K562 (cell line): ENCODE measurements around the gene INHBC. TPM values are rescaled to one million over a fixed set of nuclear protein-coding genes. Genes with fewer than 3 reads are reported as not detected.

Source experiments
- CREB1 ChIP-seq, 2 experiments: sonication (generic) in 1 of 2; formaldehyde crosslinking in 1 of 2; IDR thresholded peaks; 2 replicates each; pipeline versions ENCODE4 v1.6.1 to v1.8.0; 2012 to 2022; ENCODE audit warnings: inconsistent platforms in 1 of 2, mild to moderate bottlenecking in 1 of 2, missing genetic modification reagents in 1 of 2, moderate library complexity in 1 of 2
- CXXC5 ChIP-seq: fragments of 250-450 bp; sonication (Bioruptor Pico); IDR thresholded peaks from 2 replicates; pipeline ENCODE4 v1.8.0; 2022; ENCODE audit warnings: inconsistent platforms, mild to moderate bottlenecking, moderate library complexity
- DPF2 ChIP-seq: fragments of 450-650 bp; IDR thresholded peaks from 2 replicates; pipeline ENCODE4 v1.6.1; 2016
- HDAC2 ChIP-seq: fragments of 450-650 bp; IDR thresholded peaks from 2 replicates; pipeline ENCODE4 v1.6.1; 2016; ENCODE audit warnings: mild to moderate bottlenecking
- HMGN3 ChIP-seq: IDR thresholded peaks from 2 replicates; pipeline ENCODE4 v1.6.1; 2011; ENCODE audit warnings: borderline replicate concordance, low read depth, mild to moderate bottlenecking, mixed read lengths, low read length; ENCODE audit not compliant: insufficient read length; ENCODE audit errors: extremely low read depth
- MAFK ChIP-seq: IDR thresholded peaks from 2 replicates; pipeline ENCODE4 v1.6.1; 2011; ENCODE audit warnings: low read length, improper control_type of control experiment
- NEUROD1 ChIP-seq: fragments of 150-350 bp; IDR thresholded peaks from 2 replicates; pipeline ENCODE4 v1.6.1; 2014; ENCODE audit warnings: borderline replicate concordance, low read length, low read depth; ENCODE audit not compliant: partially characterized antibody
- PHB ChIP-seq: fragments of 250-450 bp; sonication (Bioruptor Pico); IDR thresholded peaks from 2 replicates; pipeline ENCODE4 v1.5.0; 2021
- SAP30 ChIP-seq: fragments of 200-600 bp; sonication (generic); IDR thresholded peaks from 2 replicates; pipeline ENCODE4 v1.6.1; 2012; ENCODE audit warnings: borderline replicate concordance, low read depth, mild to moderate bottlenecking, moderate library complexity, low read length, control low read depth, inconsistent platforms; ENCODE audit not compliant: insufficient read depth, poor library complexity, severe bottlenecking
- SMAD3 ChIP-seq: fragments of 450-650 bp; formaldehyde crosslinking; conservative IDR thresholded peaks from 2 replicates; pipeline ENCODE4 v1.4.0; 2020; ENCODE audit warnings: mild to moderate bottlenecking
- SMARCA4 ChIP-seq: fragments of 450-650 bp; IDR thresholded peaks from 2 replicates; pipeline ENCODE4 v1.6.1; 2016
- SMARCB1 ChIP-seq: IDR thresholded peaks from 2 replicates; pipeline ENCODE4 v1.6.1; 2011; ENCODE audit warnings: improper control_type of control experiment, low read depth; ENCODE audit not compliant: insufficient read length
- SNIP1 ChIP-seq: fragments of 450-650 bp; IDR thresholded peaks from 2 replicates; pipeline ENCODE4 v1.7.1; 2017; ENCODE audit warnings: low read depth, mild to moderate bottlenecking
- SUPT5H ChIP-seq: fragments of 450-650 bp; IDR thresholded peaks from 2 replicates; pipeline ENCODE4 v1.6.1; 2016
- TCFL5 ChIP-seq: fragments of 250-450 bp; sonication (Bioruptor Pico); conservative IDR thresholded peaks from 2 replicates; pipeline ENCODE4 v1.6.1; 2021; ENCODE audit warnings: mild to moderate bottlenecking, moderate library complexity, matching md5 sums
- TRIM24 ChIP-seq, 2 experiments: fragments of 450-650 bp; IDR thresholded peaks; 2 replicates each; pipeline ENCODE4 v1.6.1; 2016
- TRIM28 ChIP-seq: fragments of 450-650 bp; IDR thresholded peaks from 2 replicates; pipeline ENCODE4 v1.6.1; 2017
- XRCC5 ChIP-seq: fragments of 200-400 bp; formaldehyde crosslinking; IDR thresholded peaks from 2 replicates; pipeline ENCODE4 v1.6.1; 2017; ENCODE audit warnings: low read depth, mild to moderate bottlenecking, low read length
- ZC3H8 ChIP-seq: fragments of 450-650 bp; IDR thresholded peaks from 2 replicates; pipeline ENCODE4 v1.6.1; 2017
- ZEB2 ChIP-seq: fragments of 450-650 bp; IDR thresholded peaks from 2 replicates; pipeline ENCODE4 v1.6.1; 2016
- ZNF431 ChIP-seq: sonication (generic); formaldehyde crosslinking; IDR thresholded peaks from 2 replicates; pipeline ENCODE4 v1.8.0; 2022; ENCODE audit warnings: mild to moderate bottlenecking, missing genetic modification reagents
- ZNF511 ChIP-seq: sonication (generic); formaldehyde crosslinking; IDR thresholded peaks from 2 replicates; pipeline ENCODE4 v1.8.0; 2022; ENCODE audit warnings: mild to moderate bottlenecking, missing genetic modification reagents
- ZNF778 ChIP-seq: fragments of 450-650 bp; formaldehyde crosslinking; IDR thresholded peaks from 2 replicates; pipeline ENCODE4 v1.4.0; 2020; ENCODE audit warnings: mild to moderate bottlenecking, moderate library complexity
- polyA plus RNA-seq, 8 experiments: library from polyadenylated mRNA; depleted of rRNA in 4 of 8; stranded (reverse) in 5 of 8; unstranded in 3 of 8; fragments of >200 nt; fragmentation: Nextera tagmentation in 2 of 8; fragmentation: Illumina TruSeq in 1 of 8; extraction: Ambion mirVana in 2 of 8; extraction: Trizol in 1 of 8; gene quantifications; 2 replicates each; pipeline versions ENCODE4 v1.2.1 to v1.2.3, GENCODE V29; 2011 to 2014; ENCODE audit warnings: inconsistent platforms in 1 of 8, missing spikeins in 1 of 8
- total RNA-seq, 7 experiments: library from RNA; depleted of rRNA in 6 of 7; stranded (reverse); fragments of >200 nt in 6 of 7; fragmentation: Illumina TruSeq in 2 of 7; extraction: Trizol in 2 of 7; gene quantifications; 2 replicates each; pipeline versions ENCODE4 v1.2.1 to v1.2.3, GENCODE V29; 2011 to 2021; ENCODE audit warnings: low replicate concordance in 1 of 7
- TF ChIP-seq, protein P1 (sequence below): fragments of 450-650 bp; IDR thresholded peaks from 2 replicates; pipeline ENCODE4 v1.6.1; 2014; ENCODE audit warnings: low read depth, mild to moderate bottlenecking, moderate library complexity, borderline replicate concordance
- TF ChIP-seq, protein P2 (sequence below), 2 experiments: fragments of 450-650 bp; IDR thresholded peaks; 2 replicates each; pipeline ENCODE4 v1.6.1; 2016
- TF ChIP-seq, protein P3 (sequence below): fragments of 450-650 bp; formaldehyde crosslinking; IDR thresholded peaks from 2 replicates; pipeline ENCODE4 v1.4.0; 2020; ENCODE audit warnings: mild to moderate bottlenecking, moderate library complexity

The INHBC gene
- total and polyA plus RNA-seq, 9 of the 15 experiments (the other 6 are each of a cell fraction or from before 2014, with no cell fraction given), result 0.07 to 0.24 (median 0.15) TPM; not detected in 4

DNA sequence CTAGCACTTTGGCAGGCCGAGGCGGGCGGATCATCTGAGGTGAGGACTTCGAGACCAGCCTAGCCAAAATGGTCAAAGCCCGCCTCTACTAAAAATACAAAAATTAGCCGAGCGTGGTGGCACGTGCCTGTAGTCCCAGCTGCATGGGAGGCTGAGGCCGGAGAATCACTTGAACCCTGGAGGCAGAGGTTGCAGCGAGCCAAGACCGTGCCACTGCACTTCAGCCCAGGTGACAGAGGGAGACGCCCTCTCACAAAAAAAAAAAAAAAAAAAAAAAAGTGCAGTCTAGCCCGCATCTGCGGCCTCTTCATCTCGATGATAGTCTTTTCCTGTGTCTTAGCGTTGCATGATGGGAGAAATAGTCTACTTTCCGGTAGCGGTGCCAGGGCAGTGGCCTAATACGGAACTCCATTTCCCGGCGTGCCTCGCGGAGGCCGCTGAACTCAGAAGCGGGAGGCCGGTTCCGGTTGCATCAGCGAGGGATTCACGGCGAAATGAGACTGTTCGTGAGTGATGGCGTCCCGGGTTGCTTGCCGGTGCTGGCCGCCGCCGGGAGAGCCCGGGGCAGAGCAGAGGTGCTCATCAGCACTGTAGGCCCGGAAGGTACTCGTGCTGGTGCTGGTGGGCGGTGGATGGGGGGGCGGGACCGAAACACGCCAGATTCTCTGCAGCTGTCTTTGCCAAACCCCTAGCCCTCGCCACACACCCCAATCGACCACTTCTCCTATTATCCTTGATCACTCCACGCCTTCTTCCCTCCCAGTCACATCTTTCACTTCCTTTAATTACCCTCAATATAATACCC lies 53.2 kb downstream of the INHBC start, which contains the start of gene MARS1 (continued):
- TF ChIP-seq, protein P1, sequence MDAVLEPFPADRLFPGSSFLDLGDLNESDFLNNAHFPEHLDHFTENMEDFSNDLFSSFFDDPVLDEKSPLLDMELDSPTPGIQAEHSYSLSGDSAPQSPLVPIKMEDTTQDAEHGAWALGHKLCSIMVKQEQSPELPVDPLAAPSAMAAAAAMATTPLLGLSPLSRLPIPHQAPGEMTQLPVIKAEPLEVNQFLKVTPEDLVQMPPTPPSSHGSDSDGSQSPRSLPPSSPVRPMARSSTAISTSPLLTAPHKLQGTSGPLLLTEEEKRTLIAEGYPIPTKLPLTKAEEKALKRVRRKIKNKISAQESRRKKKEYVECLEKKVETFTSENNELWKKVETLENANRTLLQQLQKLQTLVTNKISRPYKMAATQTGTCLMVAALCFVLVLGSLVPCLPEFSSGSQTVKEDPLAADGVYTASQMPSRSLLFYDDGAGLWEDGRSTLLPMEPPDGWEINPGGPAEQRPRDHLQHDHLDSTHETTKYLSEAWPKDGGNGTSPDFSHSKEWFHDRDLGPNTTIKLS, result peak; percentile 91
- TF ChIP-seq ZNF431 (CRISPR knock-in tag) (peak; percentile 46; the same call in 1 of the 2 replicates), ZEB2 (no peak), SAP30 (peak; percentile 84), ZNF778 (CRISPR knock-in tag) (no peak), MAFK (0 out of 2 replicates have a peak, but pooled peaks have one; percentile 4), SUPT5H (peak; percentile 91), HDAC2 (peak; percentile 62; the same call in 1 of the 2 replicates), SMARCB1 (no peak), TCFL5 (CRISPR knock-in tag) (no peak), SNIP1 (peak; percentile 90), SMARCA4 (peak; percentile 49; the same call in 1 of the 2 replicates), CREB1 (IDR thresholded peaks at IDR 0.05) (peak; percentile 56; the same call in 1 of the 2 replicates), CREB1 (CRISPR knock-in tag; IDR thresholded peaks at IDR 0.05) (peak; percentile 57; the same call in 1 of the 2 replicates), NEUROD1 (peak; percentile 27), CXXC5 (CRISPR knock-in tag) (peak; percentile 81), PHB (CRISPR knock-in tag) (0 out of 2 replicates have a peak, but pooled peaks have one; percentile 46), ZNF511 (CRISPR knock-in tag) (peak; percentile 73; the same call in 1 of the 2 replicates), TRIM28 (no peak), XRCC5 (peak; percentile 82; the same call in 1 of the 2 replicates), ZC3H8 (no peak), TRIM24 (IDR thresholded peaks at IDR 0.05) (no peak), SMAD3 (CRISPR knock-in tag) (peak; percentile 49; the same call in 1 of the 2 replicates), HMGN3 (peak; percentile 29), DPF2 (no peak)
- TF ChIP-seq, protein P2, sequence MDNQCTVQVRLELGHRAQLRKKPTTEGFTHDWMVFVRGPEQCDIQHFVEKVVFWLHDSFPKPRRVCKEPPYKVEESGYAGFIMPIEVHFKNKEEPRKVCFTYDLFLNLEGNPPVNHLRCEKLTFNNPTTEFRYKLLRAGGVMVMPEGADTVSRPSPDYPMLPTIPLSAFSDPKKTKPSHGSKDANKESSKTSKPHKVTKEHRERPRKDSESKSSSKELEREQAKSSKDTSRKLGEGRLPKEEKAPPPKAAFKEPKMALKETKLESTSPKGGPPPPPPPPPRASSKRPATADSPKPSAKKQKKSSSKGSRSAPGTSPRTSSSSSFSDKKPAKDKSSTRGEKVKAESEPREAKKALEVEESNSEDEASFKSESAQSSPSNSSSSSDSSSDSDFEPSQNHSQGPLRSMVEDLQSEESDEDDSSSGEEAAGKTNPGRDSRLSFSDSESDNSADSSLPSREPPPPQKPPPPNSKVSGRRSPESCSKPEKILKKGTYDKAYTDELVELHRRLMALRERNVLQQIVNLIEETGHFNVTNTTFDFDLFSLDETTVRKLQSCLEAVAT (IDR thresholded peaks at IDR 0.05), result peak in 1 of 2 experiments; percentile 80; a peak in 2 of 4 replicates
- TF ChIP-seq, protein P3, sequence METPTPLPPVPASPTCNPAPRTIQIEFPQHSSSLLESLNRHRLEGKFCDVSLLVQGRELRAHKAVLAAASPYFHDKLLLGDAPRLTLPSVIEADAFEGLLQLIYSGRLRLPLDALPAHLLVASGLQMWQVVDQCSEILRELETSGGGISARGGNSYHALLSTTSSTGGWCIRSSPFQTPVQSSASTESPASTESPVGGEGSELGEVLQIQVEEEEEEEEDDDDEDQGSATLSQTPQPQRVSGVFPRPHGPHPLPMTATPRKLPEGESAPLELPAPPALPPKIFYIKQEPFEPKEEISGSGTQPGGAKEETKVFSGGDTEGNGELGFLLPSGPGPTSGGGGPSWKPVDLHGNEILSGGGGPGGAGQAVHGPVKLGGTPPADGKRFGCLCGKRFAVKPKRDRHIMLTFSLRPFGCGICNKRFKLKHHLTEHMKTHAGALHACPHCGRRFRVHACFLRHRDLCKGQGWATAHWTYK (CRISPR knock-in tag), result 0 out of 2 replicates have a peak, but pooled peaks have one; percentile 16
